GM04503 (cell line): ENCODE measurements around the gene PIAS1.
"Not testable (repeated sequence)": the region's sequence is repeated elsewhere in the genome, so short reads cannot be mapped to it uniquely, and the experiment has no call there.

Experiments
- DNase-seq: peaks from one replicate; pipeline ENCODE4 v3.0.0-alpha.2; 2012; ENCODE audit warnings: low read depth

The PIAS1 gene

GRCh38 chr15:68034719-68035293 lies 19.3 kb upstream of the PIAS1 start:
- no peak for DNase-seq

- no peak for DNase-seq
Observed at GRCh38 chr15:68038246-68038645, 15.9 kb upstream of the PIAS1 start.

- no peak for DNase-seq
Observed at GRCh38 chr15:68040144-68040543, 14.0 kb upstream of the PIAS1 start.

- DNase-seq: no peak
Observed at GRCh38 chr15:68042156-68042854, 11.8 kb upstream of the PIAS1 start.

GRCh38 chr15:68042855-68043222 lies 11.3 kb upstream of the PIAS1 start:
- DNase-seq: no peak

GRCh38 chr15:68045289-68046265 lies 8.5 kb upstream of the PIAS1 start:
- no peak for DNase-seq

- no peak for DNase-seq
Observed at GRCh38 chr15:68047826-68048225, 6.3 kb upstream of the PIAS1 start.

GRCh38 chr15:68051109-68051508 lies 3.0 kb upstream of the PIAS1 start:
- DNase-seq: no peak

- no peak for DNase-seq
Observed at GRCh38 chr15:68051907-68052306, 2.2 kb upstream of the PIAS1 start.

- DNase-seq: no peak
Observed at GRCh38 chr15:68052431-68052830, 1.7 kb upstream of the PIAS1 start.

- DNase-seq: no peak
Observed at GRCh38 chr15:68053001-68053400, 1.1 kb upstream of the PIAS1 start.

- DNase-seq: no peak
Observed at GRCh38 chr15:68054628-68055223, 611 bp downstream of the PIAS1 start.

- DNase-seq: no peak
Observed at GRCh38 chr15:68055224-68055705, 1.1 kb downstream of the PIAS1 start.

GRCh38 chr15:68056097-68056865 lies 2.2 kb downstream of the PIAS1 start:
- no peak for DNase-seq

GRCh38 chr15:68057034-68057433 lies 2.9 kb downstream of the PIAS1 start:
- no peak for DNase-seq

GRCh38 chr15:68057758-68058157 lies 3.6 kb downstream of the PIAS1 start:
- no peak for DNase-seq

- DNase-seq: not testable (repeated sequence)
Observed at GRCh38 chr15:68058970-68059369, 4.9 kb downstream of the PIAS1 start.

- DNase-seq: no peak
Observed at GRCh38 chr15:68059630-68060029, 5.5 kb downstream of the PIAS1 start.

GRCh38 chr15:68061171-68061570 lies 7.1 kb downstream of the PIAS1 start:
- no peak for DNase-seq

GRCh38 chr15:68061602-68062001 lies 7.5 kb downstream of the PIAS1 start:
- no peak for DNase-seq

GRCh38 chr15:68062214-68062613 lies 8.1 kb downstream of the PIAS1 start:
- no peak for DNase-seq
